ENCODE measurements around the gene ZPR1.

DNA sequence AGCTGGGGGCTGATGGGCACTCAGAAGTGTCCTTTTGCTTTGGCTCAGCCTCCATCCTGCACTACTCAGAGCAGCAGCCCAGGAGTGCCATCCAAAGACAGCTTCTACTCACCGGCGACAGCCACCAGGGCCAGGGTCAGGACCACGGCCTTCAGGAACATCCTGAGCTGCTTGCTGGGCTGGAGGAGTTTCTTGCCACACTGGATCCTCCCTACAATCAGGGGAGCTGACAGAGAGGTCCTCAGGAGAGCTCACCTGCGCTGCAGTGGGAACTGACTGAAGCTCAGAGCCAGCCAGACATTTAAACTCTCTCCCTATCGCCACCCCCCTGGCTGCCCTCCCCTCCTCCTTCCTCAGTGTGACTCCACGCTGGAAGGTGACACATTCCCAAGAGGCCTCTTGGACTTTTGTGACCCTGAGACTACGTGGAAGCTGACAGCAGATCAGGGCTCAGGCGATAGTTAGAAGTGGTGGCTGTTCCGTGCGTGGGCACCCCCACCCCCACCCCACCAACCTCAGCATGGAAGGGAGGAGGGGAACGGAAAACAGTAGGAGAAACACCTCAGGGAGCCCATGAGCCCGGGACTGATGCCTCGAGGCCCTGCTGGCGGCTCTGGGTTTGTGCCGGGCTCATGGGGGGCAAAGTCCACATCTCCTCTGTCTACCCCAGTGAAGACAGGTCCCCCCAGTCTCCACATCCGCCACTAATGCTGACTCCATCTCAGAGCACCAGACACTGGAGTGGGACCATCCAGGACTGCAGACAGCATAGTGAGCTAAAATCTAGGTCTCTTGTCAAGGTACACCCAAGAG is 35.4 kb upstream of the ZPR1 start, which contains the start of gene APOA4:
- TF ChIP-seq POLR2AphosphoS5 (IDR thresholded peaks at IDR 0.05; ENCODE audit: borderline replicate concordance, low read depth, low read length) (no peak), EZH2 (IDR thresholded peaks at IDR 0.05) (no peak)

All from SK-N-MC (cell line).